Sigmoid colon (tissue), 7 donors: ENCODE results near the gene NUB1. TPM values are rescaled to one million over a fixed set of nuclear protein-coding genes. Genes with fewer than 3 reads are reported as not detected.

Experiments used
- DNase-seq: peaks from one replicate; pipeline ENCODE4 v3.0.0-alpha.2; 2019
- H3K27ac ChIP-seq, 4 donors: fragments of 200-600 bp; sonication (generic); one replicate each; pipeline ENCODE4 v1.5.1; 2016 to 2019; ENCODE audit warnings: mild to moderate bottlenecking in 1 of 4
- H3K27me3 ChIP-seq, 3 donors: fragments of 200-600 bp; sonication (generic); one replicate each; pipeline ENCODE4 v1.5.1; 2019; ENCODE audit warnings: mild to moderate bottlenecking in 1 of 3
- H3K36me3 ChIP-seq, 4 donors: fragments of 200-600 bp; sonication (generic); one replicate each; pipeline ENCODE4 v1.5.1; 2016 to 2019
- H3K4me1 ChIP-seq, 4 donors: fragments of 200-600 bp; sonication (generic); one replicate each; pipeline ENCODE4 v1.5.1; 2017 to 2019
- H3K4me3 ChIP-seq, 4 donors: fragments of 200-600 bp; sonication (generic); one replicate each; pipeline ENCODE4 v1.5.1; 2017 to 2019; ENCODE audit warnings: mild to moderate bottlenecking in 2 of 4, moderate library complexity in 1 of 4
- H3K9me3 ChIP-seq, 4 donors: fragments of 200-600 bp in 3 of 4; sonication (generic) in 3 of 4; one replicate each; pipeline versions ENCODE4 v1.5.1 to v1.6.1; 2013 to 2019
- CTCF ChIP-seq, 4 experiments: fragments of 450-650 bp in 3 of 4; fragments of 200-600 bp in 1 of 4; IDR thresholded peaks; one replicate each; pipeline ENCODE4 v1.5.1; 2016 to 2019; ENCODE audit warnings: antibody characterized with exemption in 4 of 4, mild to moderate bottlenecking in 3 of 4, moderate library complexity in 2 of 4
- EP300 ChIP-seq, 4 donors: sonication (generic); formaldehyde crosslinking; IDR thresholded peaks; one replicate each; pipeline ENCODE4 v1.6.1; 2017; ENCODE audit warnings: antibody characterized with exemption in 4 of 4
- POLR2A ChIP-seq, 2 donors: fragments of 450-650 bp; IDR thresholded peaks; one replicate each; pipeline ENCODE4 v1.6.1; 2016; ENCODE audit warnings: antibody characterized with exemption in 2 of 2, mild to moderate bottlenecking in 2 of 2, moderate library complexity in 2 of 2
- POLR2AphosphoS5 ChIP-seq, 4 donors: sonication (generic); formaldehyde crosslinking; IDR thresholded peaks; one replicate each; pipeline ENCODE4 v1.6.1; 2017; ENCODE audit warnings: antibody characterized with exemption in 4 of 4
- WGBS, 2 donors: extraction: QIAGEN DNeasy Blood & Tissue Kit; methylation state at CpG; one replicate each; pipeline ENCODE4 v1.1.7; 2013; 5-methylcytosine and 5-hydroxymethylcytosine counted together
- intact Hi-C: fragments of 100-400 bp; cut with DNase I; formaldehyde crosslinking; loops from one replicate; pipeline ENCODE4 v1.15.1; 2023
- polyA plus RNA-seq, 3 donors: library from polyadenylated mRNA; stranded (reverse); fragments of 200-250 nt; gene quantifications; one replicate each; pipeline ENCODE4 v1.2.3, GENCODE V29; 2013
- total RNA-seq, 4 donors: library from RNA; depleted of rRNA; stranded (reverse); fragments of >200 nt; gene quantifications; one replicate each; pipeline ENCODE4 v1.1.0, GENCODE V29; 2016
- donor health status: healthy with polysubstance abuse.
- donor health status: Bipolar disorder and iron deficiency.
- donor health status: healthy.

NUB1 gene
- 10 to 100 TPM; 49.8 to 73.8 (median 64.5) TPM for total RNA-seq
- polyA plus RNA-seq = 10 to 100 TPM; 36.6 to 50.1 (median 43.2) TPM

GRCh38 chr7:151341357-151342101 is at the start of gene NUB1:
TSS of gene NUB1 (plus strand) at chr7:151341812. CDS start at chr7:151345350, 3,538 bp downstream.
- TF ChIP-seq CTCF (IDR thresholded peaks at IDR 0.05) (no peak), POLR2AphosphoS5 (IDR thresholded peaks at IDR 0.05) (peak; percentile 25 to 87 (median 84))
- intact Hi-C loops = no loop called here
- WGBS, 2 donors = 3 to 5% methylated on average over 72 of the region's 72 CpGs

GRCh38 chr7:151292850-151293249 is 48.8 kb upstream of the NUB1 start:
- TF ChIP-seq EP300 (IDR thresholded peaks at IDR 0.05) = no peak
- TF ChIP-seq CTCF (IDR thresholded peaks at IDR 0.05) = no peak
- no peak for TF ChIP-seq POLR2AphosphoS5 (IDR thresholded peaks at IDR 0.05)
- DNase-seq = no peak
- intact Hi-C loops = no loop called here
- no peaks in the 10 kb centered on the region for H3K4me1 ChIP-seq
- no peaks in the 10 kb centered on the region for H3K27me3 ChIP-seq
- WGBS, 2 donors = 69 to 79% methylated on average over 3 of the region's 3 CpGs
- H3K27ac ChIP-seq = no peak overlapping the region
- no peaks in the 10 kb centered on the region for H3K36me3 ChIP-seq
- H3K9me3 ChIP-seq = peaks cover 0 to 3% (median 0%) of the 10 kb centered on the region in 4 donors
- H3K4me3 ChIP-seq = no peak overlapping the region

More at GRCh38 chr7:151341357-151342101, at the start of gene NUB1:
- H3K36me3 ChIP-seq = peaks cover 4 to 18% (median 8%) of the 10 kb centered on the region in 4 donors
- H3K9me3 ChIP-seq = no peaks in the 10 kb centered on the region
- peaks cover 0 to 22% (median 15%) of the 10 kb centered on the region in 4 donors for H3K4me1 ChIP-seq
- no peaks in the 10 kb centered on the region for H3K27me3 ChIP-seq
- DNase-seq = peak; percentile 94
- peak within 1 kb of the TSS; percentile 74 to 84 (median 82) for H3K27ac ChIP-seq
- H3K4me3 ChIP-seq = peak within 1 kb of the TSS; percentile 67 to 97 (median 74)

GRCh38 chr7:151296202-151296992 is 45.2 kb upstream of the NUB1 start:
- no peak overlapping the region for H3K27ac ChIP-seq
- intact Hi-C loops = no loop called here
- no peaks in the 10 kb centered on the region for H3K27me3 ChIP-seq
- 46 to 48% methylated on average over 3 of the region's 3 CpGs for WGBS, 2 donors
- no peaks in the 10 kb centered on the region for H3K4me1 ChIP-seq
- no peak for TF ChIP-seq POLR2A (IDR thresholded peaks at IDR 0.05)
- TF ChIP-seq CTCF (IDR thresholded peaks at IDR 0.05) = no peak
- TF ChIP-seq EP300 (IDR thresholded peaks at IDR 0.05) = no peak
- H3K4me3 ChIP-seq = no peak overlapping the region
- no peaks in the 10 kb centered on the region for H3K36me3 ChIP-seq
- H3K9me3 ChIP-seq = peaks cover 0 to 3% (median 0%) of the 10 kb centered on the region in 4 donors
- no peak for DNase-seq

- no peak overlapping the region for H3K27ac ChIP-seq
- no peak for DNase-seq
- intact Hi-C loops = no loop called here
- H3K36me3 ChIP-seq = no peaks in the 10 kb centered on the region
- H3K9me3 ChIP-seq = peaks cover 0 to 3% (median 0%) of the 10 kb centered on the region in 4 donors
- 46 to 47% methylated on average over 5 of the region's 5 CpGs for WGBS, 2 donors
- H3K4me3 ChIP-seq = no peak overlapping the region
- H3K27me3 ChIP-seq = peaks cover 2 to 22% (median 7%) of the 10 kb centered on the region in 3 donors
- TF ChIP-seq POLR2AphosphoS5 (IDR thresholded peaks at IDR 0.05) (no peak), CTCF (IDR thresholded peaks at IDR 0.05) (no peak), POLR2A (IDR thresholded peaks at IDR 0.05) (no peak), EP300 (IDR thresholded peaks at IDR 0.05) (no peak)
- H3K4me1 ChIP-seq = peaks cover 0 to 8% (median 8%) of the 10 kb centered on the region in 4 donors
These were observed 42.8 kb upstream of the NUB1 start for GRCh38 chr7:151298765-151299164.
